Astrocyte (in vitro differentiated cells and primary cell): Measurements from ENCODE around the gene NDUFS8. TPM values are rescaled to one million over a fixed set of nuclear protein-coding genes. Genes with fewer than 3 reads are reported as not detected.

Source experiments
- DNase-seq: peaks from one replicate; pipeline ENCODE4 v3.0.0-alpha.2; 2010; ENCODE audit warnings: low read depth
- FAIRE-seq: peaks from 2 replicates; lab custom pipeline; 2011; peaks lifted over from hg19 to GRCh38; lab: Jason Lieb, UNC
- H2AFZ ChIP-seq: 2 replicates; pipeline ENCODE4 v1.6.0; 2012; ENCODE audit warnings: low read depth, low read length, inconsistent platforms
- H3K27ac ChIP-seq: 2 replicates; pipeline ENCODE4 v1.5.1; 2011; ENCODE audit warnings: low read depth, low read length, inconsistent platforms
- H3K27me3 ChIP-seq: 2 replicates; pipeline ENCODE4 v1.6.0; 2011; ENCODE audit warnings: low read length, inconsistent platforms; ENCODE audit not compliant: insufficient read depth
- H3K36me3 ChIP-seq: 2 replicates; pipeline ENCODE4 v1.5.1; 2011; ENCODE audit warnings: low read length, inconsistent platforms; ENCODE audit not compliant: insufficient read depth
- H3K4me1 ChIP-seq: 2 replicates; pipeline ENCODE4 v1.5.1; 2011; ENCODE audit warnings: low read length, inconsistent platforms; ENCODE audit not compliant: insufficient read depth
- H3K4me2 ChIP-seq: 2 replicates; pipeline ENCODE4 v1.6.0; 2012; ENCODE audit warnings: low read length, inconsistent platforms
- H3K4me3 ChIP-seq: 2 replicates; pipeline ENCODE4 v1.5.1; 2011; ENCODE audit warnings: low read depth, mild to moderate bottlenecking, low read length, inconsistent platforms; ENCODE audit not compliant: insufficient read depth
- H3K79me2 ChIP-seq: 2 replicates; pipeline ENCODE4 v1.6.0; 2012; ENCODE audit warnings: mild to moderate bottlenecking, low read length, inconsistent platforms; ENCODE audit not compliant: insufficient read depth
- H3K9ac ChIP-seq: 2 replicates; pipeline ENCODE4 v1.6.0; 2012; ENCODE audit warnings: mild to moderate bottlenecking, low read length, inconsistent platforms
- H3K9me3 ChIP-seq: 2 replicates; pipeline ENCODE4 v1.5.1; 2012; ENCODE audit warnings: low read depth, mild to moderate bottlenecking, low read length, inconsistent platforms; ENCODE audit not compliant: insufficient read depth
- H4K20me1 ChIP-seq: 2 replicates; pipeline ENCODE4 v1.6.0; 2012; ENCODE audit warnings: low read length, inconsistent platforms; ENCODE audit not compliant: insufficient read depth
- H3K27ac Mint-ChIP-seq: one replicate; pipeline ENCODE4 v1.8.0; 2021; ENCODE audit warnings: mild to moderate bottlenecking, mixed read lengths; ENCODE audit not compliant: unreplicated experiment
- H3K27me3 Mint-ChIP-seq: one replicate; pipeline ENCODE4 v1.8.0; 2021; ENCODE audit warnings: low read depth, mixed read lengths; ENCODE audit not compliant: unreplicated experiment
- H3K36me3 Mint-ChIP-seq: one replicate; pipeline ENCODE4 v1.8.0; 2021; ENCODE audit warnings: low read depth, mixed read lengths; ENCODE audit not compliant: unreplicated experiment
- H3K4me1 Mint-ChIP-seq: one replicate; pipeline ENCODE4 v1.8.0; 2021; ENCODE audit warnings: low read depth, mixed read lengths; ENCODE audit not compliant: unreplicated experiment
- H3K4me3 Mint-ChIP-seq: one replicate; pipeline ENCODE4 v1.8.0; 2021; ENCODE audit warnings: mild to moderate bottlenecking, moderate library complexity, mixed read lengths; ENCODE audit not compliant: unreplicated experiment
- H3K9me3 Mint-ChIP-seq: one replicate; pipeline ENCODE4 v1.8.0; 2021; ENCODE audit warnings: mild to moderate bottlenecking, mixed read lengths; ENCODE audit not compliant: unreplicated experiment
- CTCF ChIP-seq: IDR thresholded peaks from 2 replicates; pipeline ENCODE4 v1.5.1; 2011; ENCODE audit warnings: low read depth, mild to moderate bottlenecking, inconsistent platforms, low read length, moderate library complexity; ENCODE audit not compliant: insufficient read depth
- EZH2 ChIP-seq: IDR thresholded peaks from 2 replicates; pipeline ENCODE4 v1.6.1; 2012; ENCODE audit warnings: mild to moderate bottlenecking, low read length, inconsistent platforms; ENCODE audit not compliant: insufficient read depth
- total RNA-seq: library from RNA; stranded (reverse); gene quantifications from 2 replicates; pipeline ENCODE4 v1.2.1, GENCODE V29; 2021

Gene NDUFS8
- total RNA-seq, 1 donor from 2014 or later, result 159 TPM

GRCh38 chr11:68013611-68014156 is 16.8 kb upstream of the NDUFS8 start:
- no peaks in the 10 kb centered on the region for H3K36me3 ChIP-seq
- no peak for TF ChIP-seq CTCF
- TF ChIP-seq EZH2, result no peak
- H2AFZ ChIP-seq, result no peak overlapping the region
- FAIRE-seq (no peak), DNase-seq (no peak)
- H3K9me3 ChIP-seq, result no peaks in the 10 kb centered on the region
- H3K27ac ChIP-seq, result peak overlapping the region; percentile 96
- Mint-ChIP-seq H3K4me1 (peaks cover 21% of the 10 kb centered on the region), H3K27ac (peak overlapping the region; percentile 94), H3K36me3 (peaks cover 2% of the 10 kb centered on the region), H3K27me3 (peaks cover 4% of the 10 kb centered on the region), H3K4me3 (peak overlapping the region; percentile 50), H3K9me3 (no peaks in the 10 kb centered on the region)
- H3K4me1 ChIP-seq, result peaks cover 58% of the 10 kb centered on the region
- H3K9ac ChIP-seq, result peak overlapping the region; percentile 78
- H3K4me3 ChIP-seq, result peak overlapping the region; percentile 18
- peak overlapping the region; percentile 70 for H3K4me2 ChIP-seq
- H3K27me3 ChIP-seq, result no peaks in the 10 kb centered on the region
- H3K79me2 ChIP-seq, result peaks cover 16% of the 10 kb centered on the region
- no peaks in the 10 kb centered on the region for H4K20me1 ChIP-seq

GRCh38 chr11:68014157-68014946 is 16.1 kb upstream of the NDUFS8 start:
- Histone ChIP-seq H3K4me3 (no peak overlapping the region), H2AFZ (peak overlapping the region; percentile 22)
- H3K4me3 Mint-ChIP-seq, result peak overlapping the region; percentile 50

More at GRCh38 chr11:68014157-68014946, 16.1 kb upstream of the NDUFS8 start:
- H3K36me3 ChIP-seq, result no peaks in the 10 kb centered on the region
- no peaks in the 10 kb centered on the region for H3K9me3 ChIP-seq
- H3K27ac ChIP-seq, result peak overlapping the region; percentile 96
- H3K27me3 ChIP-seq, result no peaks in the 10 kb centered on the region
- Mint-ChIP-seq H3K4me1 (peaks cover 19% of the 10 kb centered on the region), H3K27ac (peak overlapping the region; percentile 26), H3K27me3 (peaks cover 4% of the 10 kb centered on the region), H3K36me3 (peaks cover 2% of the 10 kb centered on the region), H3K9me3 (no peaks in the 10 kb centered on the region)
- H4K20me1 ChIP-seq, result no peaks in the 10 kb centered on the region
- H3K79me2 ChIP-seq, result peaks cover 16% of the 10 kb centered on the region
- TF ChIP-seq EZH2 (no peak), CTCF (no peak)
- peak overlapping the region; percentile 78 for H3K9ac ChIP-seq
- H3K4me2 ChIP-seq, result peak overlapping the region; percentile 70
- peaks cover 54% of the 10 kb centered on the region for H3K4me1 ChIP-seq
- peak; percentile 73 for DNase-seq
- no peak for FAIRE-seq
